Coronary artery (tissue), 2 donors: ENCODE results near the gene WDR13.

Source experiments
- DNase-seq: peaks from one replicate; pipeline ENCODE4 v3.0.0-alpha.2; 2017; ENCODE audit warnings: low spot score
- H3K27ac ChIP-seq, 2 donors: fragments of 200-600 bp; sonication (generic); one replicate each; pipeline ENCODE4 v1.5.1; 2016 to 2019
- H3K4me3 ChIP-seq: fragments of 200-600 bp; sonication (generic); 2 replicates; pipeline ENCODE4 v1.5.1; 2016; ENCODE audit warnings: mild to moderate bottlenecking, moderate library complexity
- CTCF ChIP-seq: fragments of 200-600 bp; sonication (generic); IDR thresholded peaks from one replicate; pipeline ENCODE4 v1.5.1; 2019; ENCODE audit warnings: antibody characterized with exemption

WDR13 gene

GRCh38 chrX:48569958-48570357 lies 27.3 kb upstream of the WDR13 start:
- Histone ChIP-seq H3K4me3 (no peak overlapping the region), H3K27ac (no peak overlapping the region)
- TF ChIP-seq CTCF, result no peak
- no peak for DNase-seq

GRCh38 chrX:48573690-48574269 lies 23.5 kb upstream of the WDR13 start:
- DNase-seq, result no peak
- TF ChIP-seq CTCF, result no peak
- peak overlapping the region; percentile 74 for H3K4me3 ChIP-seq
- peak overlapping the region; percentile 93 to 96 for H3K27ac ChIP-seq

GRCh38 chrX:48574270-48575266 lies 22.7 kb upstream of the WDR13 start, which contains the start of gene RBM3:
Gene RBM3 (plus strand): TSS chrX:48574484. CDS start chrX:48575181, 697 bp downstream.
- H3K27ac ChIP-seq, result peak within 1 kb of the TSS; percentile 93 to 96
- no peak for TF ChIP-seq CTCF
- H3K4me3 ChIP-seq, result peak within 1 kb of the TSS; percentile 74
- peak; percentile 94 for DNase-seq

GRCh38 chrX:48575642-48576041 lies 21.6 kb upstream of the WDR13 start:
- no peak for TF ChIP-seq CTCF
- Histone ChIP-seq H3K27ac (peak overlapping the region; percentile 93 to 96), H3K4me3 (peak overlapping the region; percentile 74)
- no peak for DNase-seq

GRCh38 chrX:48576108-48576507 lies 21.2 kb upstream of the WDR13 start:
- no peak for TF ChIP-seq CTCF
- H3K4me3 ChIP-seq, result peak overlapping the region; percentile 74
- peak overlapping the region; percentile 93 to 96 for H3K27ac ChIP-seq
- DNase-seq, result no peak

- DNase-seq, result no peak
- TF ChIP-seq CTCF, result no peak
- Histone ChIP-seq H3K4me3 (no peak overlapping the region), H3K27ac (no peak overlapping the region)
Measured at GRCh38 chrX:48578661-48579128, 18.6 kb upstream of the WDR13 start.
